DND-41 (cell line): ENCODE data around the gene MEFV.

ENCODE experiments used
- EZH2 ChIP-seq: IDR thresholded peaks from 3 replicates; pipeline ENCODE4 v1.6.1; 2012; ENCODE audit warnings: borderline replicate concordance, low read depth, mild to moderate bottlenecking, moderate library complexity, low read length, inconsistent platforms; ENCODE audit not compliant: severe bottlenecking
- TF ChIP-seq, protein P1 (sequence below): IDR thresholded peaks from 2 replicates; pipeline ENCODE4 v1.5.1; 2012; ENCODE audit warnings: borderline replicate concordance, low read length, moderate library complexity, mild to moderate bottlenecking; ENCODE audit not compliant: poor library complexity, severe bottlenecking; ENCODE audit errors: extremely low read depth

DNA sequence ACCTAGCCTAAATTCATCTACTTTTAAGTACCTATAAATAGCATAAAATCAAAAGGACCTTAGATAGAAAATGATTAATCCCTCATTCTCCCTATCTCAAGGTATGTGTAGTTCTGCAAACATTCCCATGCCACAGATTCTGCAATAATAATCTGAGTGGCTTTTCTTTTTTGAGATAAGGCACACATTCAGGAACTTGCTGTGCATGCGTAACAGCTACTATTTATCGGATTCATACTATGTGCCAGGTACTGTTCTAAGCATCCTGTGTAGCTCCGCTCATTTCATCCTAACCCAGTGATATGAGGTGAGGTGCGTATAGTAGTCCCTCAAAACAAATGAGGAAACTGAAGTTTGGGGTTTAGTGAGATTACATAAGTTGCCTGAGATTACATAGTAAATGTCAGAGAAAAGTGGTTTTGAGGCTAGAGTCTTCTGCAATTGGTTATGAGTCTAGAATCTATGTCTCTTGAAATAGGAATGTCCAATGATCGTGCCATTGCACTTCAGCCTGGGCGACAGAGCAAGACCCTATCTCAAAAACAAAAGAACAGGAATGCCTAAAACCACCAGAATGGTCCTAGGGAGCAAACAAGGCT lies 24.9 kb upstream of the MEFV start:
- TF ChIP-seq, protein P1, sequence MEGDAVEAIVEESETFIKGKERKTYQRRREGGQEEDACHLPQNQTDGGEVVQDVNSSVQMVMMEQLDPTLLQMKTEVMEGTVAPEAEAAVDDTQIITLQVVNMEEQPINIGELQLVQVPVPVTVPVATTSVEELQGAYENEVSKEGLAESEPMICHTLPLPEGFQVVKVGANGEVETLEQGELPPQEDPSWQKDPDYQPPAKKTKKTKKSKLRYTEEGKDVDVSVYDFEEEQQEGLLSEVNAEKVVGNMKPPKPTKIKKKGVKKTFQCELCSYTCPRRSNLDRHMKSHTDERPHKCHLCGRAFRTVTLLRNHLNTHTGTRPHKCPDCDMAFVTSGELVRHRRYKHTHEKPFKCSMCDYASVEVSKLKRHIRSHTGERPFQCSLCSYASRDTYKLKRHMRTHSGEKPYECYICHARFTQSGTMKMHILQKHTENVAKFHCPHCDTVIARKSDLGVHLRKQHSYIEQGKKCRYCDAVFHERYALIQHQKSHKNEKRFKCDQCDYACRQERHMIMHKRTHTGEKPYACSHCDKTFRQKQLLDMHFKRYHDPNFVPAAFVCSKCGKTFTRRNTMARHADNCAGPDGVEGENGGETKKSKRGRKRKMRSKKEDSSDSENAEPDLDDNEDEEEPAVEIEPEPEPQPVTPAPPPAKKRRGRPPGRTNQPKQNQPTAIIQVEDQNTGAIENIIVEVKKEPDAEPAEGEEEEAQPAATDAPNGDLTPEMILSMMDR, result no peak
- no peak for TF ChIP-seq EZH2
